ENCODE measurements around the gene ITGB4.

DNA sequence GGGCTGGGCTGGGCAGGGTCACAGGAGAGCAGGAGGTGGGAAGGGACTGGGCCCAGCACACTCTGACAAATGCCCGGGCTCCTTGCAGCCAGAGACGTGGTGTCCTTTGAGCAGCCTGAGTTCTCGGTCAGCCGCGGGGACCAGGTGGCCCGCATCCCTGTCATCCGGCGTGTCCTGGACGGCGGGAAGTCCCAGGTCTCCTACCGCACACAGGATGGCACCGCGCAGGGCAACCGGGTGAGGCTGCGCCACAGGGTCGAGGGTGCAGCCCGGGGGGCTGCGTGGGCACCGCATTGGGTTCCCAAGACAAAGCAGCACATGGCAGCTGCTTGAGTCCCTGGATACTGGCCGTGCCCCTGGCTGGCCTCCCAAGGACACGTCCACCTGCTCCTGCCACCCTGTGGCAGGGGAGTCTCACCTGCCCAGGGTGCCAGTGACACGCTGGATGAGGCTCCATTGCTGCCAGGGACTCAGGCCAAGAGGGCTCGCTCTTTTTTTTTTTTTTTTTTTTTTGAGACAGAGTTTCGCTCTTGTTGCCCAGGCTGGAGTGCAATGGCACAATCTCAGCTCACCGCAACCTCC, 22.5 kb downstream of the ITGB4 start:
- TF ChIP-seq, protein P1, sequence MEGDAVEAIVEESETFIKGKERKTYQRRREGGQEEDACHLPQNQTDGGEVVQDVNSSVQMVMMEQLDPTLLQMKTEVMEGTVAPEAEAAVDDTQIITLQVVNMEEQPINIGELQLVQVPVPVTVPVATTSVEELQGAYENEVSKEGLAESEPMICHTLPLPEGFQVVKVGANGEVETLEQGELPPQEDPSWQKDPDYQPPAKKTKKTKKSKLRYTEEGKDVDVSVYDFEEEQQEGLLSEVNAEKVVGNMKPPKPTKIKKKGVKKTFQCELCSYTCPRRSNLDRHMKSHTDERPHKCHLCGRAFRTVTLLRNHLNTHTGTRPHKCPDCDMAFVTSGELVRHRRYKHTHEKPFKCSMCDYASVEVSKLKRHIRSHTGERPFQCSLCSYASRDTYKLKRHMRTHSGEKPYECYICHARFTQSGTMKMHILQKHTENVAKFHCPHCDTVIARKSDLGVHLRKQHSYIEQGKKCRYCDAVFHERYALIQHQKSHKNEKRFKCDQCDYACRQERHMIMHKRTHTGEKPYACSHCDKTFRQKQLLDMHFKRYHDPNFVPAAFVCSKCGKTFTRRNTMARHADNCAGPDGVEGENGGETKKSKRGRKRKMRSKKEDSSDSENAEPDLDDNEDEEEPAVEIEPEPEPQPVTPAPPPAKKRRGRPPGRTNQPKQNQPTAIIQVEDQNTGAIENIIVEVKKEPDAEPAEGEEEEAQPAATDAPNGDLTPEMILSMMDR (IDR thresholded peaks at IDR 0.05) = no peak
- no peak for TF ChIP-seq EP300 (IDR thresholded peaks at IDR 0.05)

Measured in ovary (tissue), 3 donors.